ENCODE data around the gene OR52L1. TPM values are rescaled to one million over a fixed set of nuclear protein-coding genes. Genes with fewer than 3 reads are reported as not detected.

The OR52L1 gene
- total and polyA plus RNA-seq, 9 of the 15 experiments (the other 6 are each of a cell fraction or from before 2014, with no cell fraction given): not detected

- Histone ChIP-seq H3K27ac (ENCODE audit: extremely low read depth, low read depth, low read length) (no peak overlapping the region), H3K9me1 (ENCODE audit: control insufficient read depth, insufficient read depth, low read length) (no peaks in the 10 kb centered on the region), H4K20me1 (replicated peaks; ENCODE audit: control insufficient read depth, insufficient read depth, low read length) (no peaks in the 10 kb centered on the region), H3K4me2 (ENCODE audit: insufficient read depth, low read length) (no peak overlapping the region), H3K9me3 (replicated peaks; ENCODE audit: control insufficient read depth, insufficient read depth, low read depth, low read length) (no peaks in the 10 kb centered on the region), H3K9ac (ENCODE audit: insufficient read depth in 1 of 2, low read depth in 2 of 2, low read length in 2 of 2) (no peak overlapping the region), H3K36me3 (ENCODE audit: control insufficient read depth, insufficient read depth, low read length) (no peaks in the 10 kb centered on the region), H3K79me2 (ENCODE audit: control insufficient read depth, insufficient read depth, low read length) (no peaks in the 10 kb centered on the region), H3K4me3 (no peak overlapping the region), H3K27me3 (ENCODE audit: control insufficient read depth in 2 of 2, insufficient read depth in 2 of 2, low read length in 2 of 2) (no peaks in the 10 kb centered on the region), H3K4me1 (replicated peaks in 1 of 2; ENCODE audit: control insufficient read depth in 2 of 2, insufficient read depth in 2 of 2, low read length in 2 of 2) (no peaks in the 10 kb centered on the region), H2AFZ (ENCODE audit: low read depth, low read length) (no peak overlapping the region)
- WGBS (ENCODE audit: insufficient coverage, low coverage, missing lambda C conversion rate): 8% methylated on average over 1 of the region's 1 CpG
- TF ChIP-seq MYNN (IDR thresholded peaks at IDR 0.05) (no peak), MYNN (CRISPR knock-in tag; IDR thresholded peaks at IDR 0.05) (no peak), NFRKB (IDR thresholded peaks at IDR 0.05; ENCODE audit: low read depth) (no peak), MTA2 (IDR thresholded peaks at IDR 0.05; ENCODE audit: low read depth) (no peak), SNAPC5 (CRISPR knock-in tag; IDR thresholded peaks at IDR 0.05) (no peak), PML (IDR thresholded peaks at IDR 0.05; ENCODE audit: low read length) (no peak), ZNF644 (tag; IDR thresholded peaks at IDR 0.05; ENCODE audit: low read depth) (no peak), L3MBTL2 (IDR thresholded peaks at IDR 0.05) (no peak)
- ChIA-PET CTCF (ENCODE audit: low intra/inter-chr PET ratio) (no interaction called here), POLR2A (no interaction called here)
- no peak for DNase-seq (ENCODE audit: extremely low read depth in 1 of 4, low spot score in 3 of 4)
- intact Hi-C loops (cut with micrococcal nuclease): no loop called here
- in situ Hi-C loops (cut with MboI): no loop called here
- FAIRE-seq: no peak
- no TSS peak for BruUV-seq (replicated peaks)
- no peak for ATAC-seq
Observed at GRCh38 chr11:6027501-6027900, 40.7 kb upstream of the OR52L1 start.

- Histone ChIP-seq H3K36me3 (ENCODE audit: control insufficient read depth, insufficient read depth, low read length) (no peaks in the 10 kb centered on the region), H4K20me1 (replicated peaks; ENCODE audit: control insufficient read depth, insufficient read depth, low read length) (no peaks in the 10 kb centered on the region), H3K27ac (ENCODE audit: extremely low read depth, low read depth, low read length) (no peak overlapping the region), H3K79me2 (ENCODE audit: control insufficient read depth, insufficient read depth, low read length) (no peaks in the 10 kb centered on the region), H3K9ac (ENCODE audit: insufficient read depth in 1 of 2, low read depth in 2 of 2, low read length in 2 of 2) (no peak overlapping the region), H3K4me2 (ENCODE audit: insufficient read depth, low read length) (no peak overlapping the region), H3K27me3 (ENCODE audit: control insufficient read depth in 2 of 2, insufficient read depth in 2 of 2, low read length in 2 of 2) (no peaks in the 10 kb centered on the region), H3K4me3 (no peak overlapping the region), H3K9me3 (replicated peaks; ENCODE audit: control insufficient read depth, insufficient read depth, low read depth, low read length) (no peaks in the 10 kb centered on the region), H3K9me1 (ENCODE audit: control insufficient read depth, insufficient read depth, low read length) (no peaks in the 10 kb centered on the region), H2AFZ (ENCODE audit: low read depth, low read length) (no peak overlapping the region), H3K4me1 (replicated peaks in 1 of 2; ENCODE audit: control insufficient read depth in 2 of 2, insufficient read depth in 2 of 2, low read length in 2 of 2) (no peaks in the 10 kb centered on the region)
- ChIA-PET CTCF (ENCODE audit: low intra/inter-chr PET ratio) (interaction anchor here (1.3 kb wide), 1 partner anchor 291 kb away, joined by 5 read pairs; no protein-coding TSS in a partner anchor), POLR2A (interaction anchor here (0.7 kb wide), 1 partner anchor 243 kb away, joined by 3 read pairs; no protein-coding TSS in a partner anchor)
- intact Hi-C loops (cut with micrococcal nuclease): no loop called here
- 0% methylated on average over 2 of the region's 2 CpGs for WGBS (ENCODE audit: insufficient coverage, low coverage, missing lambda C conversion rate)
- DNase-seq (ENCODE audit: extremely low read depth in 1 of 4, low spot score in 3 of 4) (no peak), ATAC-seq (no peak), FAIRE-seq (no peak)
- in situ Hi-C loops (cut with MboI): no loop called here
- BruUV-seq (replicated peaks): no TSS peak
- TF ChIP-seq CTCFL (IDR thresholded peaks at IDR 0.05; ENCODE audit: borderline replicate concordance, insufficient read depth, low read depth, low read length, poor library complexity, severe bottlenecking): no peak
- TF ChIP-seq AFF1 (IDR thresholded peaks at IDR 0.05; ENCODE audit: low read depth in 1 of 2, partially characterized antibody in 2 of 2): no peak
- no peak for TF ChIP-seq CBX5 (IDR thresholded peaks at IDR 0.05; ENCODE audit: borderline replicate concordance, low read depth)
- TF ChIP-seq CBFA2T3 (IDR thresholded peaks at IDR 0.05): no peak
- TF ChIP-seq ZNF354B (CRISPR knock-in tag; IDR thresholded peaks at IDR 0.05): no peak
Observed at GRCh38 chr11:6025056-6025455, 38.3 kb upstream of the OR52L1 start.

Measured in K562 (cell line).